GM19238 (cell line): Measurements from ENCODE around the gene GABBR1.

Source experiments
- DNase-seq: peaks from one replicate; pipeline ENCODE4 v3.0.0; 2011; ENCODE audit warnings: low spot score; ENCODE audit not compliant: insufficient read length

The GABBR1 gene

DNA sequence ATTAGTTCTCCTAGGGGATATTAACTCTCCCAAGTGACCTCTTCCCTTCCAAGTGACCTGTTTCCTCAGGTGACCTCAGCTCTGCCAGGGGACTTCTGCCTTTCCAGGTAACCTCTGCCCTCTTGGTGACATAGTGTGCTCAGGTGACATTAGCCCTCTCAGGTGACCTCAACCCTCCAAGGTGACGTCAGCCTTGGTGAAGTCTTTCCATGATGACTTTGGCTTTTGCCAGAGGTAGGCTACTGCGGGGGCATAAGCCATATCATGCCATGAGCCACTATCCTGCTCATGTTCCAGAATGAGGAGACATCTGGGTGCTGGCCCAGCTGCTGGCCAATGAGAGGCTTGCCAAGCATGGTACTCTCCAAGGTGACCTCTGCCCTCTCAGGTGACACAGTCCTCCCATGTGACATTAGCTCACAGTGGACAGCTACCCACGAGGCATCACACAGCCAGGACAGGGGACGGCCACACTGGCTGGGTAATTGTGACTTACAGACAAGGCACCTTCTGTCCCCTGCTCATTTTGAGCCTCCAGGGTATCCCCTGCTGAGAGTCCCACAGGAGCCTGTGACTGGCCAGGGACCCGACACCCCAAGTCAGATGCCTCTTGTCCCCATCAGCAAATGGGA lies 104.6 kb downstream of the GABBR1 start:
- no peak for DNase-seq

DNA sequence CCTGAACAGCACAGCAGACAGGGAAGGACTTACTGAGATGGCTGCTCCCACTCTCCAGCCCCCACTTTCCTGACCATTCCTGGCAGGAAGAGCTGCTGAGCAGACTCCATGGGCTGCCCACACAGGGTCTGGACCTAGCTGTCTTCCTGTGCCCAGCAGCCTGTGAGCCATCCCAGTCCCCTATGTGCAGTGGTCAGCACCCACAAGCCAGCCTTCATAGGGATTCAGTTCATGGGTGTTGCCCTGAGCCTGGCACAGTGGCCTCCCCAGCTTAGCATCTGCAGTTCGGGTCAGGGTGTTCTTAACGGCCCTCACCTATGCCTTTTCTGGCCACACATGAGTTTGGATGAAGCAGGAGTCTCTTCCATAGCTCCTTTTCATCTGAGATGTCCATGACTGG lies 105.4 kb downstream of the GABBR1 start:
- DNase-seq: no peak

DNA sequence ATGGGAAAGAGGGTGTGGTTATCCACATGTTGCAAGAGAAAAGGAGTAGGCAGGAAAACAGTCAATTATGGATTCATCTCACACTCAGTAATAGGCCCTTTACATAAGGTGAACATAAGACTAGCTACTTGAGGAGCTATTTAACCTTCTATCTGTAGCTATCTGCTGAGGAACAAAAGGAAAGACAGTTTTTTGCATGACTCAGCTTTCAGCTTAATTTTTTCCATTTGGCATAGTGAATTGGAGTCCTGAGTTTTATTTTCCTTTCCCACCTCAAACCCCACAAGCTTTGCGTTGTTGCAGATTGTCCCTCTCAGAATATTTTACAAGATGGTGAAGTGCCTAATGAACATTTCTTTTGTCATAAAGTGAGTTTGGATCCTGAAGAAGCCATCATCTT lies 105.9 kb downstream of the GABBR1 start:
- DNase-seq: no peak

DNA sequence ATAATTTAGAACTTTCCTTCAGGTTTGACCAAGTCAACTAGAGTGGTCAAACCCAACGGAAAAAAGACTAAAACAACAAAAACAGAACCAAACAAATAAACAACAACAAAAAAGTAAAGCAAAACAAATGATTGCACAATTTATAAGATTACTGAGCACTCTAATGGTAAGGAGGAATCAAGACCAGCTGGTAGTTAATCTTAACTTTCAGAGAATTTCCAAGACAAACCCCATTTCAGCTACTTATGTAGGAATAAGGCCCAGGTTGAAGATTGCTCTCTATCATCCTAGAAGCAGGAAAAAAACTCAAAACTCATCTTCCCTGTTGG lies 107.7 kb downstream of the GABBR1 start:
- no peak for DNase-seq

DNA sequence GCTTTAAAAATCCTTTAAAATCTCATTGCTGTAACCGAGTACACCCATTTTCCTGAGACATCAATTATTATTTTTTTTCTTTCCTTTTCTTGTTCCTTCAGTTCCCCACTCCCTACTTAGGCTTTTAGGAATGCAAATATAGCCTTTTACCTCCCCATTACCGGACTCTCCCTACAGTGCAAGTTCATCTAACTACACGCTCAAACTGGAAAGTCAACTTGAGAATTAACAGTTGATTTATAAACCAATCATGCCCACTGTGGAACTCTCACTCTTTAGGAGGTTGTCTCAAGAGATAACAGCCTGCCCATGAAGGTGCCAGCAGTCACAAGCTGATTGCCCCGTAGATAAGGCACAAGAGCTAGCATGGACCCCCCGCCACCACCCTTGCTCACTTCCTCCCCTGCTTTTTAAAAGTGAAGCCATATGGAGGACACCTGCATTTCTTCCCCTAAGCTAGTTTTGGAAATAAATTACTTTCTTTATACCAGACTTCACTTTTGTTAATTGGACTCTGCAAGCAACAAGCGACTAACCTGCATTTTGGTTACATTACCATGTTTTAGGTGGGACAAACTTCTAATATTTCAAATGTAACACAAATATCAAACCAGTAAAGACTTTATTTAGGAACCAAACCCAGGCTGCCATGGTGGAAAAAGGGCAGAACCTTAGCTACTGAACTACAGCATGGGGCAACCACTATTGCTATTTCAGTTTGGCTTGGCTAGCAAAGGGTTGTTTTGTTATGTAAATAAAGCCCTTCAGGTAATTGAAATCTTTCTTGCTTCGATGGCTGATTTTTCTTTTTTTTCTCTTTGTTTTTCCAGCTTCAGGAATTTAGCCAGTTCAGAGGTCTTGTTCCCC lies 108.3 kb downstream of the GABBR1 start:
- no peak for DNase-seq

DNA sequence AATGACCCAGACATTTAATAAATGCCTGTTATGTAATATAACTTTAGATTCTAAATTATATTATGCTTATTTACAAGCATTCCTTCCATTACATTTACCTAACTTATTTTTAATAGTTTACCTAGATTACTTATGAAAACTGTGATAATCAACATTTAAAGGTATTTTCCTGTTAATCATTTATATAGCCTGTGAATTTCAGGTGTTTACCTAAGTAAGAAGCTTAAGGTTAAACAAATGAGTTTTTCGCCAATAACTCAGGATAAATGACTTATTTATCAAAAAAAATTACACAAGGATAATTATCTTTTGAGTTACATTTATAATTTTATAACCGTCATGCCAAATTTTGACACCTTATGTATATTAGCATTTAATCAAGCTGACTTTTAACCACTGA lies 108.9 kb downstream of the GABBR1 start:
- DNase-seq: no peak

DNA sequence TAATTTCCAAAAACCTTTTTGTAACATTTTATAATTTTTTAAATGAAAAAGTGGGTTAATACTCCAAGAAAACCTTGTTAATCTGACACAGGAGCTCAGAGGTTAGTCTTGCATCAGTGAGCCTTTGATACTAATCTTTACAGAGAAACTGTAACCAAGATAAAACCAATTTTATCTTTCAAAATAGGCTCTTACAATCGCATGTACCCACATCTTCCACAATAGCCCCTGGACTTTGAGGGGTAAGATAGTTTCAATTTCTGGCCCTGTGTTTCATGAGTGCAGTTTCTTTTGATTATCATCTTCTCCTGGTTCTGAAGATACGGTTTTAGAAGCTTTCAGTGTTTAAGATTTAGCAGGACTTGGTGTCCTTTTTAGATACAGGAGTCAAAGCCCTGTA lies 110.8 kb downstream of the GABBR1 start:
- no peak for DNase-seq

DNA sequence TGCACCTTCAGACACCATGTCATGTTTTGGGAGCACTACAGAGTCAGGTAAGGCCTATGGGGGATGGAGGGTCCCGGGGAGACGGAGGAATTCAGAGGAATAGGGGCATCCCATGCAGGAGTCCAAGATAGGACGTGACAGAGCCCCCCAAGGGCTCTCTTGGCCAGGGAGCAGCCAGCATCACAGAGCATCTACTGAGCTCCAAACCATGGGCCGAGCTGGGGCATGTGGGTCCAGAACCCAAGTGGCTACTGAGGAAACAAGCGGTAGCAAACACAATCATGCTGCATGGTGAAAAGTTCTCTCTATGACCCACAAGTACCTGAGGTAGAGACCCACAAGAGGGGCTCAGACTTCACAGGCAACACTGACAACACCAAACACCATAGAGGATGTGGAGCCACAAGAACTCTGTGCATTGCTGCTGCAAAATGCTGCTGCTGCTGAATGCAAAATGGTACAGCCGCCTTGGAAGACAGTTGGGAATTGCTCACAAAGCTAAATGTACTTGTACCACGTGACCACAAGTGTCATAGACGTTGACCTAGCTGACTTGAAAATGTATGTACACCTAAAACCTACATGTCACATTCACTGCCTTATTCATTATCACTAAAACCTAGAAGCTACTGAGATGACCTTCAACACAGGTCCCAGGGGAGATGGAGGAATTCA lies 111.8 kb downstream of the GABBR1 start:
- DNase-seq: no peak

DNA sequence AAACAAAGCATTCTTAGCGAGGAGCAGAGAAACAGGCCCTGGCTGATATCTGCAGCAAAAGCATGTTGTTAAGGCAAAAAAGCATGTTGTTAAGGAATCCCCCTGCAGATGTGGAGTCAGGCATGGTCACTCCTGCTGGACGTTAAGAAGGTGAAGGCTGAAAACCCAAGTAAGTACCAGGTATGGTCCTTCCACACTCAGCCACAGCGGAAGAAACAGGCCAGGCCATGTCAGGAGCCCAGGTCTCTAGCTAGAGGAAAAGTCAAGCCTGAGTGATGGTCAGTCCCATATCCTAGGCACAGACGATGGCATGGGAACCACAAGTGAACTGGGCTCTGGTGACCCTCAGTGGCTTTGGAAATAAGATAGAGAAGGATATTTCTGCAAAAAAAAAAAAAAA lies 112.8 kb downstream of the GABBR1 start:
- no peak for DNase-seq

DNA sequence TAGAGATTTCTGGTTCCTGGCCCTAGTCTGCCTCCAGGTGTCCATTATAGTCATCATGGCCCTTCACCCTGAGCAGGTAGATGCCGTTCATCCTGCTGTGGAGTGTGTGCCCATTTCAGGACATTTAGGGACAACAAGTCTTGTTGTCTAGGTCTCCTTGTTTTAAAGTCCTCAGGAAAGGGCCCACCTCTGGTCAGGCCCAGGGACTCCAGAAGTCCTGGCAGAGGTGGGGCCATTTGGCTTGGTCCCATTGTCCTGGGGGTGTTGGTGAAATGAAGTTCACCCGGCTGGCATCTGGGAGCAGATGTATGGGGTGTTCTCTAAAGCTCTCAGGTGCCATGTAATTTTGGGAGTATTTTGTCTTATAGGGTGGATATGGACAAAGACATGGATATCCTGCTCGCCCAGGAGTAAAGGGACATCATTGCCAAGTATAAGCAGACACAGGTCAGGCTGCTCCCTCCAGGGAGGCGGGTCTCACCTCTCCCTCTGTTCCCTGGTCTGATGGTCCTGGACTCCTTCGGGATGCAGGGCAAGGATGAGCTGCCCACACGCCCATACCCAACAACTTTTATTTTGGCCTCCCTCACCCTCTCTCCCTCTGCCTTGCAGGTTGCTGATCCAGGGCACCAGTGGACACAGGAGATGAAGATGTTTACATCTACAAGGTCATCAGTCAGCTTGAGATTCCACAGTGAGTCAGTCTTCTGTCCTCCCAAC lies 113.5 kb downstream of the GABBR1 start:
- DNase-seq: no peak

DNA sequence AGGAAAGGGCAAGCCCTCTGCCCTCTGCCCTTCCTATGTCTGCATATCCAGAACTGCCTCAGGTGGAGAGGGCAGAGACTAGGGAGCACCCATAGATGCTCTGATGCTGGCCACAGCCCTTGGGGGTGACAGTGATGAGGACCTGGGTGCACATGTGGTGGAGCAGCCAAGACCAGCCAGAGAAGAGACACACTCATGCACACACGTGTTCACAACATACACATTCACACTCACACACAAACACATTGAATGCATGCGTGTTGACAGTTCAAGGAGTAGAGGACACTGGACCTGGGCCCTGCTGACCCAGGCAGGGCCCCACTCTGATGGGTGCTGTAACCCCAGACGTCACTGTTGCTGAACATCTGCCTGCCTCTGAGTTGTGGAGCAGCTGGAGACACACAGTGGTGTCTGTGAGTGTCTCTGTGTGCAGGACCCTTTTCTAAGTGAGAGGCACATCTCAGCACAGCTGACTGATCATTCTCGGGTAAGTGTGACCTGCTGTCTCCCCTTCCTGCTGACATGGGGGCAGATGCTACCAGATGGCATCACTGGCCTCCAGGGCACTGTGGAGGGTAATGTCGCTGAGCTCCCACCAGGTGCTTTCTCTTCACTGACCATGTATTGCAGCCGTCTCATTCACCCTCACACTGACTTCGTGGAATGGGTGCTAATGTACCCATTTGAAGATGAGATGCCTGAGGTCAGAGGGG lies 115.1 kb downstream of the GABBR1 start:
- DNase-seq: no peak

DNA sequence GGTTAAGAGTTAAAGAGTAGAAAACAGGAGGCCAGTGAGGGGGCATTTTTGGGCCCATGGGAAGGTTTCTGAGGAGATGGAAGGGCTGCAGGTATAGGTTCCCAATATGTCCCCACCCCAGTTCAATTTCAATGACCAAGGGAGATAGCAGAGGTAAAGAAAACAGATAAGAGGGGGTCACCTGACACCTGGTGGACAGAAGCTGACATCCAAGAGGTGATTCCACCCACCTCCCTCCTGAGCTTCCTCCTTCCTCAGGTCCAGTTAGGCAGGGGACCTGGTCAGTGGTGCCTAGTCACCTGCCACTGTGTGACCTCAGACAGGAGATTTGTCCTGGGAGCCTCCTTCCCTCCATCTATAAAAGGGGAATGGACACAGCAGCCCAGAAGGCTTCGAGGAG lies 115.7 kb downstream of the GABBR1 start:
- DNase-seq: no peak

DNA sequence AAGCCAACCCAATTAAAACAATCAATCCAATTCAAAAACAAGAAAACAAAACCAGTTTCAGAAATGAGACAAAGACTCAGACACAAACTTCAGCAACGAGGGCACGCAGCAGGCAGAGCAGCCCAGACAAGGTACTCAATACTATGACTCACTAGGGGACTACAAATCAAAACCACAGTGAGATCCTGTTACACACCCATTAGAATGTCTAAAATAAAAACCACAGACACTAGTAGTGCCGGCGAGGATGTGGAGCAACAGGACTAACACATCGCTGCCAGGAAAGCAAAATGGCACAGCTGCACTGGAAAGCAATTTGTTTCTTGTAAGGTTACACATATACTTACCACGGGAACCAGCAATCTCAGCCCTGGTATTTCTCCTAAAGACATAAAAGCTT lies 116.9 kb downstream of the GABBR1 start:
- no peak for DNase-seq

DNA sequence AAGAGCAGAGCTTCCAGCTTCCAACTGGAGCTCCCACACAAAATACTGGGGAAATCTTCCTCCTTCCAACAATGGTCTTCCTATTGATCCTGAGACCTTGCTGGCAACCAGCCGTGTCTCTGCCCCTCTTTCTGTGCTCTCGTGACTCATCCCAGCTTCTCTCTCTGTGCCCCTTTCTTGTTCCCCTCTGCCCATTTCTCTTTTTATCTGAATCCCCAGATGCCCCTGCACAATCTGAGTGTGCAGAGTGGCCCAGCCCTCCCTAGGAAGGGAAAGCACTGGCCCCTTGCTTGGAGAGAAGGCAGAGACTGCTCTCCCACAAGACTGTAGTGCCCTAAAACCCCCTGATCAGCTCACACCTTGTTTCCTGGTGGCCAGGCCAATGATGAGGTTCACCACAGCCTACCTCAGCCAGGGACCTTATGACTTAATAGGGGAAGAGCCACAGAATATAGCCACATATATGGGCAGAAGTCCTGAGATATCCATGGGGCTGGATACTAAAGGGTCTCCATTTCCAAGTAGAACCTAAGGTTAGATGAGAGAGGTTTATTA lies 122.2 kb downstream of the GABBR1 start:
- DNase-seq: no peak

DNA sequence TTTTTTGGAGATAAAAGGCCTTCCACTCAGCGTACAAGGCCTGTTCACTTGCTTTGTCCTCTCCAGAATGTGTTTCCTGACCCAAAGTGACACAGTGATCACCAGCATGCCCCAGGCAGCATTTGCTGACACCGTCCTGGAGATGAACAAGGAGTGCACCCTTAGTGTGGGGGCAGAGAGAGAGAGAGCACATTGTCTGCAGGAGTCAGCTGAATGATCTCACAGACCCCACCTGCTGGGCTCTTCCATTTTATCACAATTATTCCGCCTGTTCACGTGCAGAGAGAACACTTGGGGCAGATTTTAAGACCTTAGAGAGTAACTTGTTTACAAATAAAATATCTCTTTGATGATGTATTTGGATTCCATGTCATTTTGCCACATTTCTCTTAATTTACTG lies 122.8 kb downstream of the GABBR1 start:
- no peak for DNase-seq
